GM18520 (cell line): Measurements from ENCODE around the gene S100A9.
"Not testable (repeated sequence)": the region's sequence is repeated elsewhere in the genome, so short reads cannot be mapped to it uniquely, and the experiment has no call there.

Experiments
- ATAC-seq: cut with Tn5 transposase; IDR thresholded peaks from one replicate; pipeline ENCODE4 v1.9.1; 2021; ENCODE audit not compliant: unreplicated experiment

Gene S100A9

DNA sequence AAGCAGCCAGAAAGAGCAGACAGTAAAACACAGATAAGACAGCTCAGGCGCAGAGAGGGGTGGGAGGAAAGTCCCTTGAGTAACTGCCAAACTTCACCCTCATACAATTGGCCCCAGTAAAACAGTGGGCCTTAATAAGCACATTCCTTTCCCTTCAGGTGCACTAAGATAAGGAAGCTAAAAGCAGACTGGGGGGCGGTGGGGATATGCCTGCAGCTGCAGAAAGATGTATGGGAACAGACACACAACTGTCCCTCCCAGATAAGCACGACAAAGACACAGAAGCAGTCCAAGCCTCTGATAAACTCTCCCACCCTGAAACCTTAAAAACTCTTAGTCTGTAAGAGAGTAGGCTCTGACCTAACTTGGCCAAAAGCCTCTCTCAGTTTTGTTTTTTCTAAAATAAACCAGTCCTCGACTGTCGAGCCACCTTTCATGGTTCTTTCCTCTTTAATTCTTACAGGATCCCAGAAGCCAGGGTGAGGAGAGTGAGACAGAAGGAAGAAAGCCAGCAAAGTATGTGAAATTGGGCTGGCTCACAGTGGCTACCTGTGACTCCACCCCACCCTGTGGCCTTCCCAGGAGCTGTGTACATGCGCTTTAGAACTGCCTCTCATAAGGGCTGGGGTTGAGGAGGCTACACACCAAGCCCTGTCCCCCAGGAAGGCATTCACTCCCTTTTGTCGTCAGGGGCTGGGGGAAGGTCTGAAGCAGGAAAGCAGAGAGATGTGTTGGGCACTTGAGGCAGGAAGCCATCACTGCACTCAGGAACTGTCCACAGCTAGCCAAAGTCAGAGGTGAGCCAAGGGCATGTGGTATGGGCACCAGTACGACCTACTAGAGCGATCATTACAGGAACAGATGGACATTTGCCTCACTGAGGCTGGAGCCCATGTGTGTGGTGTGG, 13.6 kb upstream of the S100A9 start:
- no peak for ATAC-seq

DNA sequence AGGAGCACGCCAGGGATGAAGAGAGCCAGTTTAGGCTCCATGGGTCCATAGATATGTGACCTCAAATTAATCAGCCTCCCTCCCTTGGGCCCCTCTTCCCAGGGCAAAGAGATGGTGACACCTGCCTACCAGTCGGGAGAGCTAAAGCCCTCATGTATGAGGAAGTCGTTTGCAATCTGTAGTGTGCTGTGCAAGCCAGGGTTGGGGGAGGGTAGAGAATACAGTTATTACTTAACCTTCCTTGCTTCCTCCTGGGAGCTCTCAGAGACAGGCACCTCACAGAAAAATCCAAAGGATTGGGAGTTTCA, 13.0 kb upstream of the S100A9 start:
- ATAC-seq, result no peak

DNA sequence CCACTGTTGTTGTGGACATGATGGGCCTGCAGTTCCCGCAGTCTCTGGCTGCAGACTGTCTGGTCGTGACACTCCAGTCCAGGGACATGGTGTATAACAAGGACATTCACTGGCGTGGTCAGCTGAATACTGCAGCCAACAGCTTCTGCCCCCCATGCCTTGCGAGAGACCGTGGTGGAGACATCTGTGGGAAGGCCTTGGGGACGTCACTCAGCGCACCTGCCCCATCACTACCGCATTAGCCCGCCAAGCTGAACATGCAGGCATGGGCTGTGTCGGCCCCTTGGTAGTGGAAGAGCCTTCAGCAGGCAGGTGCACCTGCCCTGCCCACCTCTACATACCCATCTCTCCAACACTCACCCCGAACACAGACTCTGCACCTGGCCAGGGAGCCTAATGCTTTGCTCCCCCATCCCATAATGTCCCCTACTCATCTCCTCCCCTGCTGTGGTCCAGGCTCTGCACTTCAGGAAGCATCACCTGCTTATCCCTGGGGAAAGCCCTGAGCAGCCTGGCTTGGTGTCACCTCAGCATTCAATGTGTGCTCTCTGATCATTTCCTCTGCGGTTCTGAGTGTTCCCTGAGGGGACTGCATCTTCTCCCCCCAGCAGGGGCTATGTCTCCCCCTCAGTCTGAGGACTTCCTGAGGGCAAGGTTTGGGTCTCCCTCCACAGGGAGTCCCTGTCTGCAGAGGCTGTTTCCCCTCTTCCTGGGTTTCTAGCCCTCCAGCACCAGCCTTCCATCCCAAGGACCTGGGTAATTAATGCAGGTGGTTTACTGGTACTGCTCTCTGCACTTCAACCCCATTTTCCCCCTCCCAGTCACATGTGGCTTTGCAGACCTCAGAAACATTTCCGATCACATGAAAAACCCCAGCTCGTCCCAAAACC, 12.2 kb upstream of the S100A9 start:
- ATAC-seq, result no peak

DNA sequence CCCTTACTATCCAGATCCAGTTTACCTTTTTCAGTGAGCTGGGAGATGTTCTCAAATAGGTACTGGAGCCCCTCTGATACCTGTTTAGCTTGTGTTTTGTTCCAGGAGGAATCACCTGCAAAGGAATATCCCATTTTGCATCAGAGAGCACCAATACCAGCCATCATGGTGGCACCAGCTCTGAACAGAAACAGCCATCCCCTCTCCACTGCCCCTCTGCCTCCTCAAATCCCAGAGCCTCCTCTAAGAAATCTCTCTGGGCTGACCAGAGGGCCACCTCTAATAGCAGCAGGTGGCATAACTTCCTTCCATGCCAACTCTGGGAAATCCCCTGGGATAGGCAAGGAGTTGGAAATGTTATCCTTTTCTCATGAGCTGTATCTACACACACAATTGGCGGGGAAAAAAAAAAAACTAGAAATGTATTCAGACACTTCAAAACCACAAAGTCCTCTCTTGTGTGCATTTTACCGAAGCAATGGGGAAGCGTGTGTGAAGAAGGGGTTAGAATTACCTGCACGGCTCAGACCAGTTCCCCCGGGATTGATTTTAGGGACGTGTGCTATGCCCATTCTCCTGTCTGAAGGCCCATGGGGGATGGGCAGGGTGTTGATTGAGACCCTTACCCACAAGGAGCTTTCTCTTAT, 11.5 kb upstream of the S100A9 start:
- ATAC-seq, result no peak

DNA sequence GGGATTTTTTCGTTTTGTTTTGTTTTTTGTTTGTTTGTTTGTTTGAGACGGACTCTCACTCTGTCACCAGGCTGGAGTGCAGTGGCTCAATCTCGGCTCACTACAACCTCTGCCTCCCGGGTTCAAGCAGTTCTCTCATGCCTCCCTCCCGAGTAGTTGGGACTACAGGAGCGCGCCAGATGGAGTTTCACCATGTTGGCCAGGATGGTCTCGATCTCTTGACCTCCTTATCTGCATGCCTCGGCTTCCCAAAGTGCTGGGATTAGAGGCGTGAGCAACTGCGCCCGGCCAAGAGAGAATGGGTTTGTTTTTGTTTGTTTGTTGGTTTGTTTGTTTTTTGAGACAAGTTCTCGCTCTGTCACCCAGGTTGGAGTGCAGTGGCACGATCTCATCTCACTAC, 10.6 kb upstream of the S100A9 start:
- not testable (repeated sequence) for ATAC-seq

DNA sequence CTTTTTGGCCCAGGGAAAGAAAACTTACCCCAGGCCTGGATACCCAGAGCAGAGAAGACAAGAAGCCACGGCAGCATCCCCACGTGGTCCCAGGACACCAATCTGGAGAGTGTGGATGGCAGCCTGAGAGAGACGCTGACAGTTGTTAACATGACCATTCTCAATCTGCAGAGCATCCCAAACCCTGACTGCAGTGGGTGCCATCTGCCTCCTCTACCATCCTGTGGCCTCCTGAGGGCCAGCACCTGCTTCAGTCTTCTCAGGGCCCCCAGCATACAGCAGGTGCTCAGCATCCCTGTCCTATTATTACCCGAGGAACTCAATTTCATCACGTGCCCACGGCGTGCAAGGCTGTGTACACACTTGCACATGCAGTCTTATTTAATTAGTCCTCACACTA, 9.8 kb upstream of the S100A9 start:
- ATAC-seq, result no peak

DNA sequence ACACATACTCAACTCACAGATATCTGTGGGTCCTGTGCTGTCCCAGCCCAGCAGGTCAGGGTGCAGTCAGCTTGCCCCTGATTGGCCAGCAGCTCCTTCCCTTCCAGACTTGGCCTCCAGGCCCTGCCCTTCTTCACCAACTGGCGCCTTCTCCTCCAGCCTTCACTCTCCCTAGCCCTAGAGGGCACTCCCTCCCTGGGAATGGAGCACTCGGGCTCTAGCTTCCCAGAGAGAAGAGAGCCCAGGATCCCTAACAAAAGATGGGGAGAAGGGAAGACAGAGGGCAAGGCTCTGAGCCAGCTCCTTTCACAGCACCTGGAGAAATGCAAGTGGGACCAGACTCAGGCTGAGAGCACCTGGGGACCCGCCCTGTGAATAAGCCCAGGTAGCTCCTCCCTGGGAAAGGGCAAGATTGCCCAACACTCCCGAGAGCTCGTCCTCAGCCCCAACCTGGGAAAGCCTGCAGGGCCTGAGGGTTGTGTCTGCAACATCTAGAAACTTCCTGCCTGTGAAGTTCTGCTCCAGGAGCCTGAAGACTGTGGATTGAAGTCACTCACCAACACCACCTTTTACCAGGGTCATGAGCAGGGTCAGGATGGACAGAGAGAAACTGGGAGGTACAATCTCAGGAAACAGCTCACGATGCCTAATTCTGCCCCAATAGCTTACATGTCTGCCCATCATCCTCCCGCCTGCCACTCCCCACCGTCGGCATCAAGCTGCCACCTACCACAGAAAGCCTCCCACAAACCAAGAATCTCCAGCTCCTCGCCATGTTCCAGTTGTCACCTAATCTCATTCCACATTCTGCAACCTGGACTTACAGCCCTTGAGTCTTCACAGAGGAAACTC, 8.9 kb upstream of the S100A9 start, which contains the start of gene PGLYRP4:
Gene PGLYRP4 (minus strand): TSS at position 331 of the 852 bp plus-strand sequence. CDS start 909 bp downstream, outside the sequence.
- no peak for ATAC-seq

DNA sequence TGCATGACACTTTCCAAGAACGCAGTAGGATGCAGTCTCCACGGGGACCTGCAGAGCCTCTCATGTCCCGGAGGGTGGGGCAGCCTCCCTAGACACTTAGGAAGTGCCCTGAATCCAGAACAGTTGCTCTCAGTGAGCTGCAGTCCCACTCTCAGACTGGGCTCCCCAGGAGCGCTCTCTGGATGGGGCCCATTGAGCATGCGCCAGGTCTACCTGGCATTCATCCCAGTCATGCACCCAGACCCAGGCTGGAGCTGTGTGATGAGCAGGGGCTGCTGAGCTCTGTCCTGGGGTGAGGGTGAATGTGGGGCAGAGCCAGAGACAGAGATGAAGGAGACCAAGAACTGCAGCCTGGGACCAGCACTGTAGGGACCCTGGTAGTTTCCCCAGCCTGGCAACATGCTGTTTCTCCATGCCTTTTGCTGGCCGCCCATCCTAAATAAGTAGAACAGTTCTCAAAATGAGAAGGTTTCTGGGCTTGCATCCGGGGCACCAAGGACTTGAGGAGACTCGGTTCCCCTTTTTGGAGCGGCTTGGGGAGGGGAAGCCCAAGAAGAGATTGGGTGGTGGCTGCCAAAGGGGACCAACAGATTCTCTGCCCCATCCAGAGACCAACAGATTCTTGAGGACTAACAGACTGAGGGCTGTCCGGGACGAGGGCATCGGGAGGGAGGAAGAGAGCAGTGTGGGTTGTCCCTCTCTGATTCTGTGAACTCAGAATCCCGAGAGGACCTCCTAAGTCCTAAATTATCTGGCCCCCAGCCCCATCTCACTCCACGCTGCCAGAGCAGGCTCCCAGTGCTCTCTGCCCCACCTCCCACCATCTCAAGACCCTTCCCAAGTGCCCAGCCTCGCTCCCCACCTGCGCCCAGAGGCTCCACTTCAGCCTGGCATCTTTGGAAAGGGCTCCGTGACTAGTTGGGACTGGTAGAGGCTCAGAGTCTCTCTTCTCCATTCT, 8.0 kb upstream of the S100A9 start:
- no peak for ATAC-seq

DNA sequence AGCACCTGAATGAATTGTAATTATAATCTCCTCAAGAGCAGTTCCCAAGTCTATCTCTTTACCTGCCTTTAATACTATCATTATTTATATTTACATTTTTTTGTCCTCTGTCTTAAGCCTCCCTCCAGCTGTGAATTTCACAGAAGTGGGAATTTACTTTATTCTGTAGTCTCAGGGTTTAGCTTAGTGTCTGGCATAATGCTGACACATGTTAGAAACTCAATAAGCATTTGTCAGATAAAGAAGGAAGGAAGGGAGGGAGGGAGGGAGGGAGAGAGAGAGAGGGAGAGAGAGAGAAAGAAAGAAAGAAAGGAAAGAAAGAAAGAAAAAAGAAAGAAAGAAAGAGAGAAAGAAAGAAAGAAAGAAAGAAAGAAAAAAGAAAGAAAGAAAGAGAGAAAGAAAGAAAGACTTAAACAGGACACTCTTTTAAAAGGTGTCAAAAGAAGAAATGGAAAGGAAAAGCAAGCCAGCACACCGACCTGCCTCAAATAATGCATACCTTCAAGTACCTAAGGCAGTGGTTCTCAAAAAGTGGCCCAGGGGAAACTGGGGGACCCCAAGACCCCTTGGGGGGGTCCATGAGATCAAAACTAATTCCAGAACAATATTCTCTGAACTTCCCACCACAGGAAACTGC, 7.2 kb upstream of the S100A9 start:
- ATAC-seq, result no peak

DNA sequence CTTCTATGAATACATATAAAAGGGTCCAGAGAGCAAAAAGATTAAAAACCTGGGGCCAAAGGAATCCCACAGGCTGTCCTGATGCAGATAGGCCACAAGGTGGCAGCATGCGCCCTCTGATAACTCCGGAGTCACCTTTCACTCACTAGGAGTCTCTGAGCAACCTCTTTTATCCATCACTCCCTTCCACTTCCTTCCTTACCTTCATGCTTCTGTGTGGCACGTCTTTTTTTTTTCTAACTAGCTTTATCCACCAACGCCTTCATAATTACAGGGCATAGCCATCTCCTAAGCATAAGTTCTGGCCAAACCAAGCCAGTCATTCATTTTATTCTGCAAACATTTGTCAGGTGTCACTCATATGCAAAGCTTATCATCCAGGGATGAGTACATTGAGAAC, 5.1 kb upstream of the S100A9 start:
- ATAC-seq, result no peak

DNA sequence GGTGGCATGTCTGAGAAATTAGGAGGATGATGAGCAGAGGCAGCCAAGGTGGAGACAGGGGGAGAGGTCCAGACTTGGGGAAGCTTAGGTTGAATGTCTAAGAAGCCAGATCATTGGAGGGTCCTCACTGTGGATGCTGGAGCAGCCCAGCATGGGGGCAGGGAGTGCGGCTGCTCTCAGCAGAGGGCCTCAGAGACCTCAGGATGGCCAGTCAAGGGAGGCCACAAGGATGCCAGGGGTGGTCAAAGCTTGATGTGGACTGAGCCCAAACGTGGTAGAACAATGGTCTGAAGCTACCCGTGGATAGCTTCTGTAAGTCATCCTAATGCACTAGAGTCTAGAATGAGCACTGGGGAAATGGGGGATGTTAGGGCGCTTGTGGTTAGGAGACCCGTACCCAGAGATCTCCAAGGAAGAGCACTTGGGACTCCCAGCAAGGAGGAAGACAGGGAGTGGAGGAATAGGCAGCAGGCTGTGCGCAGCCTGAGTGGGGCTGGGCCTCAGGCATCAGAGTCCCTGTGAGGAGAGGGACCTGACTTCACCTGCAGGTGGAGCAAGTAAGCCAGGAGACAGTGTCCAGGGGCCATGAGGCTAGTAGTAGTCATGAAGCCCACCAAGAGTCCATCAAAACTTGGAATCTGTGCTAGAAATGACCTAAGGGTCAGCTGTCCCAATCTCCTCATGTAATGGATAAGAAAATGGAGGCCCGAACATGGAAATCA, 4.3 kb upstream of the S100A9 start:
- no peak for ATAC-seq

DNA sequence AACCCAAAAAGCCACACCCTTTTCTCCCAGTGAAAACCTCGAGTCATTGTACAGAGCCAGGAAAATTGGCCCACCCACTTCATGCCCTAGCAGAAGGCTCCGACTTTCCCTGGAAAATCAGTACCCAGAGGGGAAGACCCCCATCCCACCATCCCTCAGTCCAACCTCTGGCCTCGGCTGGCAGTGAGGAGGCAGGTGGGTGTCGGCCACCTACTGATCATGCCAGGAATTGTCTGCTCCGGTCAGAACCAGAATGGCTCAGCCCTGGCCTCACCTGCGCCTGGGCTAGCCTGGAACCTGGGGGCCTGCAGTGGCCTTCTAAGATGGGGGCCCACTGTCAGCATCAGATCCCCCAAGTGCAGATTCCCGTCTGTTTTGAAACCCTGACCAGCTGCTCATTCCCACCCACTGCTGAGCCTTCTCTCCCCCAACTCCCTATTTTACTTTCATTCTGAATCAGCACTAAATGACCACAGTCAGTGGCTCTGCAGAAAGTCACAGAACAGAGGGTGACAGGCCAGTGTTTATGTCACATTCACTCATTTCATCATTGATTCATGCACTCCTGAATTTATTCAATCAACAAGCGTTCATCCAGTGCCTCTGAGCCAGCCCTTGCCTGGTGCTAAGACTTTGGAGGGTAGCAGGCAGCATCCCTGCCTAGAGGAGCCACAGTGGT, 3.0 kb upstream of the S100A9 start:
- no peak for ATAC-seq

DNA sequence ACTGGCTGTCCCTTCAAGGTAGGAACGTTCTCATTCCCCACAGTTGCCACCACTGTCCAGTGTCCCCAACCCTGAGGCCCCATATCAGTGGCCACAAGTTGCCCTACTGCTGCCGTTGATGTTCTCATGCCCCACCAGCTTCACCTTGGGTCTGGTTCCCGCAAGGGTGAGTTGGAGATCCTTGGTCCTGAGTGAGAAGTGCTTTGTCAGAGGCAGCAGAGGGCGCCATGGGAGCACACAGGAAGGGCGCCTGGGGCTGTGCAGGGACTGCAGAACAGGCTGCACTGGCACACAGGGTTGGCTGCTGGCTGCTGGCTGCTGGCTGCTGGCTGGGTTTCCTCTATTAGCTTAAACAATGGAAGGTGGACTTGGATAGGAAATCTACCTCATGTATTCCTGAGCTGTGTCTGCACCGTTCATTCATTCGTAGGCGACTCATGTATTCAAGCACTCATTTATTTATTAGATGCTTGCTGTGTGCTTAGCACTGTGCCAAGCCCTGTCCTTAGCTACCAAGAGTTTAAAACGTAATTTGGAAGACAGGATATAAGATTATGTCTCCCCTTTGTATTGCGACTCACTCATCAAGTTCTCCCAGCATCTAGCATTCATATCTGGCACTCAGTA, 2.1 kb upstream of the S100A9 start:
- ATAC-seq, result no peak

DNA sequence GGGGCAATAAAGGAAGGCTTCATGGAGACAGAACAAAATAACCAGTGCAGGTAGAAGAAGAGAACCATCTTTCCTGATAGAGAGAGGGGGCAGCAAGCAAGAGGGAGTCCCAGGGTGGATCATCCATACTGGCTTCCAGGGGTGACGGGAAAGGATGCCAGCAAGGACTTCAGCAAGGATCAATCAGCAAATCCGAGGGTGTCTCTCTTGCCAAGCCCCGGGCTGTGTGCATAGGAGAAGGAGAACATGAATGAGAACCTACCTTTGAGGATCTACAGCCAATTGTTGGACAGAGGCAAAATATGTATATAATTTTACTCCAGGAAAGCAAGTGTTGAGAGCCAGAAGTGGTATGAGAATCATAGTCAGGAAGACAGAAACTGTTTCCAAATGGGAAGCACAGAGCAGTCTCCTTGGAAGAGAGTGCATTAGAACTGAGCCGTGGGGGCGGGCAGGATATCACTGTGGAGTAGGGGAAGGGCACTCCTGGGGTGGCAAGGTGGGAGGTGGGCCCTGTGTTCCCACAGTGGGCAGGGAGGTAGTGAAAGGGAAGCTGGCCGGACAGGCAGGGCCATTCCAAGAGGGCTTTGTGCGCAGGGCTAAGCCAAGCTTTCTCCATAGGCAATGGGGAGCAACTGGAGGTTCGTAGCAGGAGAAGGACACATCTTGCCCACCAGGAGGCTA, 1.1 kb upstream of the S100A9 start:
- no peak for ATAC-seq

DNA sequence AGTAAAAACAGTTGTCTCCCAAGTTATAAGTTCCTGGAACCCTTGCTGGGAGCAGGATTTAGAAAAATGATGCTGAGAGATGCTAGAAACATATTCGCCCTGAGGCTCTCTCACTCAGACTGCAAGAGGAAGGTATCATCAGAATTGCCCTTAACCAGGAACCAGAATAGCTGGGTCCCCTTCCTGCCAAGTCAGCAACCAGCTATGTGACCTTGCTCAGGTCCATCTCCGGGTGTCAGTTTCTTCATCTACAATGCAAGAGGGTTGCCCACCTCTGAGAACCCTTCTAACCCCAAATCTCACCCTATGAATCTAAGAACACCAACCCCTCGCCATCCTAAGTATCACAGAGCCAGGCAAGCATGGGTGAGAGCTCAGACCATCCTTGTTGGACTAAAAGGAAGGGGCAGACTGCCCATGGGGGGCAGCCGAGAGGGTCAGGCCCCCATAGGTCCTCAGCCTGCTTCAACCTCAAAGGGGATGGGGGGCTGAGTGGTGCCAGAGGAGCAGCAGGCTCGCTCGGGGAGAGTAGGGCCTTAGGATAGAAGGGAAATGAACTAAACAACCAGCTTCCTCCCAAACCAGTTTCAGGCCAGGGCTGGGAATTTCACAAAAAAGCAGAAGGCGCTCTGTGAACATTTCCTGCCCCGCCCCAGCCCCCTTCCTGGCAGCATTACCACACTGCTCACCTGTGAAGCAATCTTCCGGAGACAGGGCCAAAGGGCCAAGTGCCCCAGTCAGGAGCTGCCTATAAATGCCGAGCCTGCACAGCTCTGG, 390 bp upstream of the S100A9 start:
- no peak for ATAC-seq

DNA sequence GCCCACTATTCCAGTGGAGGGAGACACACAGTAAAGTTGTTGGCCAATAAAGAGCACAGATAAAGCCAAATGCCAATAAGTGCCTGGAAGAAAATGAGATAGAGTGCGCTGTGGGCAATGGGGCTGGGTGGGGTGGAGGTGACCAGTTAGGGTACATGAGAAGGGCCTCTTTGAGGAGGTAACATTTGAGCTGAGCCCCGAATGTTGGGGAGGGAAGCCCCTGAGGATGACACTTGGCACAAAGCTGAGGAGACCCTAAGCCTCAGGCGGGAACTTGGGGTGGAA, 979 bp downstream of the S100A9 start:
- no peak for ATAC-seq
